Loucy (cell line): ENCODE measurements around the gene CDK1.

Experiments
- CTCF ChIP-seq: fragments of 200-600 bp; sonication (generic); conservative IDR thresholded peaks from 2 replicates; pipeline ENCODE4 v1.5.1; 2014; ENCODE audit warnings: mild to moderate bottlenecking, antibody characterized with exemption, low read length
- EZH2phosphoT487 ChIP-seq: fragments of 200-600 bp; IDR thresholded peaks from 2 replicates; pipeline ENCODE4 v1.6.1; 2018; ENCODE audit warnings: antibody characterized with exemption, mild to moderate bottlenecking, moderate library complexity, borderline replicate concordance

GRCh38 chr10:60835049-60835448 lies 56.8 kb downstream of the CDK1 start:
- no peak for TF ChIP-seq CTCF
- TF ChIP-seq EZH2phosphoT487: no peak
